GM12878 (cell line): ENCODE measurements around the gene ADPGK. TPM values are rescaled to one million over a fixed set of nuclear protein-coding genes. Genes with fewer than 3 reads are reported as not detected.

Experiments used
- ATAC-seq: fragments of 200-7000 bp; cut with Tn5 transposase; 3 replicates; pipeline ENCODE4 v1.9.1; 2020; ENCODE audit warnings: mild to moderate bottlenecking, moderate library complexity
- BruUV-seq: library from RNA; stranded (reverse); fragments of 400-500 nt; replicated peaks from 2 replicates; lab custom pipeline; 2021; lab: Mats Ljungman, UMichigan
- CTCF ChIA-PET: fragments of 300-600 bp; sonication (Branson Sonifier 250); formaldehyde crosslinking; extraction: SDS; loops from one replicate; lab custom pipeline; 2021; ENCODE audit warnings: inconsistent platforms; lab: Yijun Ruan, JAX
- POLR2A ChIA-PET: fragments of 350-600 bp; formaldehyde crosslinking; extraction: SDS; loops from one replicate; lab custom pipeline; 2021; ENCODE audit warnings: inconsistent platforms; lab: Charles Lee
- RAD21 ChIA-PET: fragments of 300-600 bp; sonication (Branson Sonifier 250); formaldehyde crosslinking; loops from one replicate; lab custom pipeline; 2023; ENCODE audit warnings: antibody characterized with exemption; ENCODE audit not compliant: unreplicated experiment; lab: Charles Lee
- SMC1A ChIA-PET: fragments of 300-600 bp; sonication (Branson Sonifier 250); formaldehyde crosslinking; loops from one replicate; lab custom pipeline; 2023; ENCODE audit not compliant: unreplicated experiment, uncharacterized antibody; lab: Charles Lee
- DNase-seq: peaks from one replicate; pipeline ENCODE4 v3.0.0-alpha.2; 2011; ENCODE audit warnings: low read depth, low spot score
- FAIRE-seq: peaks from 3 replicates; lab custom pipeline; 2011; peaks lifted over from hg19 to GRCh38; lab: Jason Lieb, UNC
- H2AFZ ChIP-seq: 2 replicates; pipeline ENCODE4 v1.6.0; 2011; ENCODE audit warnings: low read depth, low read length, control low read depth; ENCODE audit not compliant: control insufficient read depth
- H3K27ac ChIP-seq: 2 replicates; pipeline ENCODE4 v1.5.1; 2011; ENCODE audit warnings: control low read depth; ENCODE audit not compliant: control insufficient read depth, insufficient read depth
- H3K27me3 ChIP-seq, 2 experiments: replicated peaks in 1 of 2; 2 replicates each; pipeline versions ENCODE4 v1.6.0 to v1.6.1; 2011; ENCODE audit warnings: low read length in 1 of 2; ENCODE audit not compliant: control insufficient read depth in 2 of 2, insufficient read depth in 2 of 2
- H3K36me3 ChIP-seq, 2 experiments: 2 replicates each; pipeline ENCODE4 v1.5.1; 2011; ENCODE audit warnings: low read length in 1 of 2; ENCODE audit not compliant: control insufficient read depth in 2 of 2, insufficient read depth in 2 of 2
- H3K4me1 ChIP-seq: 2 replicates; pipeline ENCODE4 v1.6.1; 2011; ENCODE audit warnings: mild to moderate bottlenecking, low read length, moderate library complexity, mixed read lengths; ENCODE audit not compliant: control insufficient read depth, insufficient read depth
- H3K4me2 ChIP-seq: 2 replicates; pipeline ENCODE4 v1.6.0; 2011; ENCODE audit warnings: control low read depth; ENCODE audit not compliant: control insufficient read depth, insufficient read depth
- H3K4me3 ChIP-seq: fragments of 200-600 bp; sonication (generic); 2 replicates; pipeline ENCODE4 v1.5.1; 2016
- H3K79me2 ChIP-seq: 2 replicates; pipeline ENCODE4 v1.6.0; 2011; ENCODE audit warnings: low read length; ENCODE audit not compliant: control insufficient read depth, insufficient read depth
- H3K9ac ChIP-seq: 2 replicates; pipeline ENCODE4 v1.8.0; 2011; ENCODE audit warnings: low read length, control low read depth, mixed read lengths; ENCODE audit not compliant: control insufficient read depth, insufficient read depth
- H3K9me3 ChIP-seq: replicated peaks from 3 replicates; pipeline ENCODE4 v1.5.1; 2011; ENCODE audit warnings: mild to moderate bottlenecking, low read length; ENCODE audit not compliant: control insufficient read depth, insufficient read depth
- H4K20me1 ChIP-seq: 2 replicates; pipeline ENCODE4 v1.6.0; 2011; ENCODE audit not compliant: control insufficient read depth, insufficient read depth
- ATF3 ChIP-seq: IDR thresholded peaks from 2 replicates; pipeline ENCODE4 v1.6.1; 2011; ENCODE audit warnings: low read depth, mild to moderate bottlenecking, low read length, moderate library complexity, borderline replicate concordance; ENCODE audit errors: extremely low read depth
- BRCA1 ChIP-seq: IDR thresholded peaks from 2 replicates; pipeline ENCODE4 v1.6.1; 2011; ENCODE audit warnings: low read depth, low read length, improper control_type of control experiment
- CHD4 ChIP-seq: fragments of 200-600 bp; sonication (generic); IDR thresholded peaks from 2 replicates; pipeline ENCODE4 v1.6.1; 2016; ENCODE audit warnings: mild to moderate bottlenecking
- KDM1A ChIP-seq: fragments of 200-600 bp; sonication (generic); IDR thresholded peaks from 2 replicates; pipeline ENCODE4 v1.6.1; 2016; ENCODE audit warnings: borderline replicate concordance
- SREBF2 ChIP-seq: IDR thresholded peaks from 2 replicates; pipeline ENCODE4 v1.6.1; 2012; ENCODE audit warnings: mild to moderate bottlenecking, low read length
- USF2 ChIP-seq: IDR thresholded peaks from 2 replicates; pipeline ENCODE4 v1.6.1; 2011; ENCODE audit warnings: low read depth, low read length, improper control_type of control experiment, borderline replicate concordance
- WGBS: methylation state at CpG from one replicate; pipeline ENCODE4 v1.1.6; 2016; ENCODE audit warnings: low lambda C conversion rate; ENCODE audit not compliant: insufficient replicate concordance, insufficient coverage; ENCODE audit errors: missing lambda C conversion rate; 5-methylcytosine and 5-hydroxymethylcytosine counted together
- in situ Hi-C: fragments of 300-500 bp; cut with MboI; formaldehyde crosslinking; loops from 9 replicates; pipeline ENCODE4 v1.14.3; 2018; ENCODE audit warnings: mixed read lengths
- intact Hi-C: fragments of 100-400 bp; cut with micrococcal nuclease; formaldehyde crosslinking; loops from one replicate; pipeline ENCODE4 v1.14.2; 2022; ENCODE audit not compliant: unreplicated experiment
- polyA plus RNA-seq, 11 experiments: library from polyadenylated mRNA; depleted of rRNA in 4 of 11; unstranded in 6 of 11; stranded (reverse) in 5 of 11; fragments of >200 nt; fragmentation: Nextera tagmentation in 4 of 11; fragmentation: Illumina TruSeq in 1 of 11; extraction: Ambion mirVana in 4 of 11; extraction: Trizol in 1 of 11; gene quantifications; 1 replicate in 1 of 11; 2 replicates in 10 of 11; pipeline versions ENCODE4 v1.2.1 to v1.2.3, GENCODE V29; 2011 to 2016; ENCODE audit warnings: inconsistent platforms in 2 of 11, missing spikeins in 2 of 11, low read depth in 1 of 11
- total RNA-seq, 4 experiments: library from RNA; depleted of rRNA in 3 of 4; stranded (reverse); fragments of >200 nt in 3 of 4; fragmentation: Illumina TruSeq in 1 of 4; extraction: Trizol in 1 of 4; gene quantifications; 2 replicates each; pipeline versions ENCODE4 v1.2.1 to v1.2.3, GENCODE V29; 2013 to 2021

ADPGK gene
- total and polyA plus RNA-seq, 10 of the 15 experiments (the other 5 are each of a cell fraction or from before 2014, with no cell fraction given), result 13.8 to 146 (median 56.7) TPM

GRCh38 chr15:72800833-72801481, 17.4 kb upstream of the ADPGK start:
- ChIA-PET CTCF (no interaction called here), POLR2A (no interaction called here), RAD21 (no interaction called here), SMC1A (no interaction called here)
- Histone ChIP-seq H3K9me3 (no peaks in the 10 kb centered on the region), H2AFZ (no peak overlapping the region), H3K27me3 (peaks cover 0 to 3% of the 10 kb centered on the region in 2 experiments; a peak in 1 of 4 replicates), H3K4me2 (no peak overlapping the region), H3K27ac (no peak overlapping the region), H3K36me3 (no peaks in the 10 kb centered on the region), H3K4me1 (peaks cover 8% of the 10 kb centered on the region; the same call in 1 of the 2 replicates), H3K79me2 (no peaks in the 10 kb centered on the region), H3K4me3 (no peak overlapping the region), H3K9ac (no peak overlapping the region), H4K20me1 (no peaks in the 10 kb centered on the region)
- no TSS peak for BruUV-seq
- in situ Hi-C loops (no loop called here), intact Hi-C loops (no loop called here)
- no peak for FAIRE-seq
- 36% methylated on average over 8 of the region's 8 CpGs for WGBS
- no peak for DNase-seq
- ATAC-seq, result no peak
- no peak for TF ChIP-seq USF2
- no peak for TF ChIP-seq SREBF2
- TF ChIP-seq CHD4, result no peak

GRCh38 chr15:72797834-72798233, 14.3 kb upstream of the ADPGK start:
- ChIA-PET CTCF (interaction anchor here (0.6 kb wide), 1 partner anchor 92 kb away, joined by 3 read pairs; no protein-coding TSS in a partner anchor), POLR2A (interaction anchor here (0.5 kb wide), 1 partner anchor 477 kb away, joined by 3 read pairs; no protein-coding TSS in a partner anchor), RAD21 (no interaction called here), SMC1A (interaction anchor here (0.5 kb wide), 1 partner anchor 91 kb away, joined by 4 read pairs; no protein-coding TSS in a partner anchor)
- TF ChIP-seq USF2 (no peak), BRCA1 (no peak), CHD4 (no peak), KDM1A (no peak), ATF3 (no peak)
- no TSS peak for BruUV-seq
- no peaks in the 10 kb centered on the region for H3K36me3 ChIP-seq
- no peak overlapping the region for H3K4me3 ChIP-seq
- FAIRE-seq, result no peak
- H2AFZ ChIP-seq, result no peak overlapping the region
- no peaks in the 10 kb centered on the region for H3K9me3 ChIP-seq
- in situ Hi-C loops, result no loop called here
- intact Hi-C loops, result loop anchor here (1.0 kb wide), 1 partner anchor 283 kb away; no protein-coding TSS in a partner anchor
- H3K4me2 ChIP-seq, result no peak overlapping the region
- no peak for DNase-seq
- no peak for ATAC-seq
- WGBS, result 89% methylated on average over 6 of the region's 6 CpGs
- no peaks in the 10 kb centered on the region for H4K20me1 ChIP-seq
- H3K79me2 ChIP-seq, result no peaks in the 10 kb centered on the region
- H3K9ac ChIP-seq, result no peak overlapping the region
- H3K27me3 ChIP-seq, result peaks cover 0 to 3% of the 10 kb centered on the region in 2 experiments; a peak in 1 of 4 replicates
- no peak overlapping the region for H3K27ac ChIP-seq
- H3K4me1 ChIP-seq, result peaks cover 8% of the 10 kb centered on the region; the same call in 1 of the 2 replicates
